ENCODE data around the gene HTR4.

DNA sequence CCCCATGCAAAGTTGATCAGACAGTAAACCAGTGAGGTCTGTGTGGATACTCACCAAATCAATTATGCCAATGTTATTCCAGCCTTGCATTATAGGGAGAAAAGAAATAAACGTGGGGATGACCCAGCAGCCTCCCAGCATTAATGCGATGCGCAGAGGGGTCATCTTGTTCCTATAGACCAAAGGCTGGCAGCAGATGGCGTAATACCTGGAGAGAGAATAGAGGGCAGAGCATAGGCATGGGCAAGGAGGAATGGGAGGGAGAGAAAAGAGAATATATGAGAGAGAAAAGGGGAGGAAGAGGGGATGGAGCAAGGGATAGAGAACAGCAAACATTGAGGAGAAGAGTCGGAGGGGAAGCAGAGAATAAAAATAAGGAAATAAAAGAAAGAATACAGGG lies 131.2 kb downstream of the HTR4 start:
- TF ChIP-seq, protein P1, sequence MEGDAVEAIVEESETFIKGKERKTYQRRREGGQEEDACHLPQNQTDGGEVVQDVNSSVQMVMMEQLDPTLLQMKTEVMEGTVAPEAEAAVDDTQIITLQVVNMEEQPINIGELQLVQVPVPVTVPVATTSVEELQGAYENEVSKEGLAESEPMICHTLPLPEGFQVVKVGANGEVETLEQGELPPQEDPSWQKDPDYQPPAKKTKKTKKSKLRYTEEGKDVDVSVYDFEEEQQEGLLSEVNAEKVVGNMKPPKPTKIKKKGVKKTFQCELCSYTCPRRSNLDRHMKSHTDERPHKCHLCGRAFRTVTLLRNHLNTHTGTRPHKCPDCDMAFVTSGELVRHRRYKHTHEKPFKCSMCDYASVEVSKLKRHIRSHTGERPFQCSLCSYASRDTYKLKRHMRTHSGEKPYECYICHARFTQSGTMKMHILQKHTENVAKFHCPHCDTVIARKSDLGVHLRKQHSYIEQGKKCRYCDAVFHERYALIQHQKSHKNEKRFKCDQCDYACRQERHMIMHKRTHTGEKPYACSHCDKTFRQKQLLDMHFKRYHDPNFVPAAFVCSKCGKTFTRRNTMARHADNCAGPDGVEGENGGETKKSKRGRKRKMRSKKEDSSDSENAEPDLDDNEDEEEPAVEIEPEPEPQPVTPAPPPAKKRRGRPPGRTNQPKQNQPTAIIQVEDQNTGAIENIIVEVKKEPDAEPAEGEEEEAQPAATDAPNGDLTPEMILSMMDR (IDR thresholded peaks at IDR 0.05; ENCODE audit: borderline replicate concordance, extremely low read depth, low read length, poor library complexity, severe bottlenecking), result no peak
- no peak for TF ChIP-seq EZH2 (IDR thresholded peaks at IDR 0.05; ENCODE audit: borderline replicate concordance, low read depth, low read length, severe bottlenecking)
